PC-3 (cell line): ENCODE data around the gene TNNC2.

Experiments used
- CTCF ChIP-seq: fragments of 300-600 bp; sonication (generic); conservative IDR thresholded peaks from 2 replicates; pipeline ENCODE4 v1.5.1; 2017; ENCODE audit warnings: antibody characterized with exemption, low read depth, mild to moderate bottlenecking, low read length
- EZH2 ChIP-seq: fragments of 300-600 bp; sonication (generic); IDR thresholded peaks from one replicate; pipeline ENCODE4 v1.6.1; 2017; ENCODE audit warnings: antibody characterized with exemption, mild to moderate bottlenecking, low read length; ENCODE audit not compliant: unreplicated experiment
- EZH2phosphoT487 ChIP-seq: fragments of 300-600 bp; sonication (generic); IDR thresholded peaks from 2 replicates; pipeline ENCODE4 v1.6.1; 2018; ENCODE audit warnings: mild to moderate bottlenecking, antibody characterized with exemption, low read length, borderline replicate concordance

GRCh38 chr20:45872626-45873025 lies 45.5 kb upstream of the TNNC2 start:
- TF ChIP-seq CTCF: no peak
- no peak for TF ChIP-seq EZH2phosphoT487
- TF ChIP-seq EZH2: no peak
